Measurements from ENCODE around the gene KIR2DL1. TPM values are rescaled to one million over a fixed set of nuclear protein-coding genes. Genes with fewer than 3 reads are reported as not detected.
"Not testable (repeated sequence)": the region's sequence is repeated elsewhere in the genome, so short reads cannot be mapped to it uniquely, and the experiment has no call there.

The KIR2DL1 gene
- total RNA-seq, 1 experiment from 2014 or later, result not detected

- H4K5ac ChIP-seq (ENCODE audit: insufficient read length, low read depth, low read length); H4K20me1 ChIP-seq (ENCODE audit: control insufficient read depth, insufficient read depth, insufficient read length): not testable (repeated sequence)
- peaks cover 87 to 89% of the 10 kb centered on the region in 2 experiments for H3K9me3 Mint-ChIP-seq
These were observed 25.5 kb upstream of the KIR2DL1 start for GRCh38 chr19:54744080-54744479.

GRCh38 chr19:54747614-54748322, 21.8 kb upstream of the KIR2DL1 start:
- H3K9me3 Mint-ChIP-seq, result peaks cover 83 to 86% of the 10 kb centered on the region in 2 experiments
- H3K27me3 Mint-ChIP-seq (ENCODE audit: low read depth); H2BK15ac ChIP-seq (ENCODE audit: low read depth, low read length): not testable (repeated sequence)

More at GRCh38 chr19:54744080-54744479, 25.5 kb upstream of the KIR2DL1 start:
- H3K4me3 Mint-ChIP-seq; H2AK5ac ChIP-seq (ENCODE audit: insufficient read length, low read length); H2BK120ac ChIP-seq (ENCODE audit: low read depth, low read length, poor library complexity, severe bottlenecking); H3K27ac ChIP-seq (ENCODE audit: insufficient read length, low read depth, low read length); H2BK15ac ChIP-seq (ENCODE audit: low read depth, low read length); H3K23ac ChIP-seq (ENCODE audit: insufficient read length, low read depth, low read length); H3K4ac ChIP-seq (ENCODE audit: low read depth, low read length); H3K79me2 ChIP-seq (ENCODE audit: insufficient read depth, low read length); H2BK20ac ChIP-seq (ENCODE audit: low read depth, low read length, poor library complexity, severe bottlenecking); H3K14ac ChIP-seq (ENCODE audit: insufficient read depth, low read length); H3K4me1 Mint-ChIP-seq; H3K4me1 ChIP-seq (ENCODE audit: insufficient read depth, low read length); H3K9ac ChIP-seq (ENCODE audit: extremely low read depth, insufficient read length, low read length); H3K27ac Mint-ChIP-seq; H2BK5ac ChIP-seq (ENCODE audit: insufficient read length, low read length); H3K18ac ChIP-seq (ENCODE audit: insufficient read length, low read depth, low read length); H4K91ac ChIP-seq (ENCODE audit: insufficient read length, low read depth, low read length); H2AFZ ChIP-seq (ENCODE audit: low read length); H3K23me2 ChIP-seq (ENCODE audit: insufficient read length, low read depth, low read length, poor library complexity, severe bottlenecking); H3T11ph ChIP-seq (ENCODE audit: low read length); H3K27me3 Mint-ChIP-seq (ENCODE audit: low read depth); DNase-seq; H3K56ac ChIP-seq (ENCODE audit: insufficient read length, low read depth, low read length); H3K27me3 ChIP-seq (ENCODE audit: insufficient read depth, low read length); H3K79me1 ChIP-seq (ENCODE audit: insufficient read depth, low read depth, low read length, poor library complexity, severe bottlenecking); H4K8ac ChIP-seq (replicated peaks; ENCODE audit: insufficient read length, low read depth, low read length); H3K4me2 ChIP-seq (ENCODE audit: insufficient read depth, insufficient read length, low read length); H2BK12ac ChIP-seq (ENCODE audit: insufficient read length, low read depth, low read length): not testable (repeated sequence)
- no CpG with 5 or more reads among the region's 5 CpGs for WGBS (ENCODE audit: extremely low coverage, insufficient read length, low lambda C conversion rate)
- peaks cover 42% of the 10 kb centered on the region for H3K9me3 ChIP-seq (ENCODE audit: control insufficient read depth, low read depth, low read length)
- peaks cover 14 to 36% (median 16%) of the 10 kb centered on the region in 3 experiments; a peak in 6 of 7 replicates for H3K36me3 Mint-ChIP-seq (ENCODE audit: insufficient read depth in 1 of 3, low read depth in 3 of 3)

More at GRCh38 chr19:54747614-54748322, 21.8 kb upstream of the KIR2DL1 start:
- H2BK5ac ChIP-seq (ENCODE audit: insufficient read length, low read length); H2BK120ac ChIP-seq (ENCODE audit: low read depth, low read length, poor library complexity, severe bottlenecking); H2AFZ ChIP-seq (ENCODE audit: low read length); H4K8ac ChIP-seq (replicated peaks; ENCODE audit: insufficient read length, low read depth, low read length); H2AK5ac ChIP-seq (ENCODE audit: insufficient read length, low read length); H3K4me3 Mint-ChIP-seq; H3K79me2 ChIP-seq (ENCODE audit: insufficient read depth, low read length); H4K5ac ChIP-seq (ENCODE audit: insufficient read length, low read depth, low read length); H3K4me2 ChIP-seq (ENCODE audit: insufficient read depth, insufficient read length, low read length); H3K56ac ChIP-seq (ENCODE audit: insufficient read length, low read depth, low read length); H3K9ac ChIP-seq (ENCODE audit: extremely low read depth, insufficient read length, low read length); H4K20me1 ChIP-seq (ENCODE audit: control insufficient read depth, insufficient read depth, insufficient read length); H3K18ac ChIP-seq (ENCODE audit: insufficient read length, low read depth, low read length); H3K23me2 ChIP-seq (ENCODE audit: insufficient read length, low read depth, low read length, poor library complexity, severe bottlenecking); H3T11ph ChIP-seq (ENCODE audit: low read length); H2BK12ac ChIP-seq (ENCODE audit: insufficient read length, low read depth, low read length); H3K4me1 Mint-ChIP-seq; H4K91ac ChIP-seq (ENCODE audit: insufficient read length, low read depth, low read length); H3K14ac ChIP-seq (ENCODE audit: insufficient read depth, low read length); H3K23ac ChIP-seq (ENCODE audit: insufficient read length, low read depth, low read length); H3K27ac Mint-ChIP-seq; DNase-seq; H3K4me1 ChIP-seq (ENCODE audit: insufficient read depth, low read length); H2BK20ac ChIP-seq (ENCODE audit: low read depth, low read length, poor library complexity, severe bottlenecking); H3K4ac ChIP-seq (ENCODE audit: low read depth, low read length); H3K27me3 ChIP-seq (ENCODE audit: insufficient read depth, low read length); H3K79me1 ChIP-seq (ENCODE audit: insufficient read depth, low read depth, low read length, poor library complexity, severe bottlenecking); H3K27ac ChIP-seq (ENCODE audit: insufficient read length, low read depth, low read length): not testable (repeated sequence)
- H3K36me3 Mint-ChIP-seq (ENCODE audit: insufficient read depth in 1 of 3, low read depth in 3 of 3), result peaks cover 7 to 39% (median 12%) of the 10 kb centered on the region in 3 experiments; a peak in 6 of 7 replicates
- no CpG with 5 or more reads among the region's 9 CpGs for WGBS (ENCODE audit: extremely low coverage, insufficient read length, low lambda C conversion rate)
- H3K9me3 ChIP-seq (ENCODE audit: control insufficient read depth, low read depth, low read length), result peaks cover 35% of the 10 kb centered on the region

Measured in H9 (cell line).